HG02571 (cell line): ENCODE data around the gene MED9.

Source experiments
- ATAC-seq: cut with Tn5 transposase; IDR thresholded peaks from one replicate; pipeline ENCODE4 v1.9.1; 2021; ENCODE audit warnings: mild to moderate bottlenecking, moderate library complexity; ENCODE audit not compliant: unreplicated experiment

The MED9 gene

GRCh38 chr17:17533901-17534441 is 57.2 kb downstream of the MED9 start:
- no peak for ATAC-seq

GRCh38 chr17:17535957-17536356 is 59.2 kb downstream of the MED9 start:
- no peak for ATAC-seq

GRCh38 chr17:17536702-17537101 is 59.9 kb downstream of the MED9 start:
- ATAC-seq, result no peak

- no peak for ATAC-seq
Measured at GRCh38 chr17:17537311-17538099, 60.7 kb downstream of the MED9 start.

- no peak for ATAC-seq
Measured at GRCh38 chr17:17538417-17539391, 61.9 kb downstream of the MED9 start.

GRCh38 chr17:17539591-17539990 is 62.8 kb downstream of the MED9 start:
- no peak for ATAC-seq

GRCh38 chr17:17540278-17540906 is 63.6 kb downstream of the MED9 start:
- ATAC-seq, result no peak

GRCh38 chr17:17540935-17541639 is 64.3 kb downstream of the MED9 start:
- ATAC-seq, result no peak

GRCh38 chr17:17541640-17542001 is 64.8 kb downstream of the MED9 start:
- ATAC-seq, result no peak
